ENCODE data around the gene DTX3.

DNA sequence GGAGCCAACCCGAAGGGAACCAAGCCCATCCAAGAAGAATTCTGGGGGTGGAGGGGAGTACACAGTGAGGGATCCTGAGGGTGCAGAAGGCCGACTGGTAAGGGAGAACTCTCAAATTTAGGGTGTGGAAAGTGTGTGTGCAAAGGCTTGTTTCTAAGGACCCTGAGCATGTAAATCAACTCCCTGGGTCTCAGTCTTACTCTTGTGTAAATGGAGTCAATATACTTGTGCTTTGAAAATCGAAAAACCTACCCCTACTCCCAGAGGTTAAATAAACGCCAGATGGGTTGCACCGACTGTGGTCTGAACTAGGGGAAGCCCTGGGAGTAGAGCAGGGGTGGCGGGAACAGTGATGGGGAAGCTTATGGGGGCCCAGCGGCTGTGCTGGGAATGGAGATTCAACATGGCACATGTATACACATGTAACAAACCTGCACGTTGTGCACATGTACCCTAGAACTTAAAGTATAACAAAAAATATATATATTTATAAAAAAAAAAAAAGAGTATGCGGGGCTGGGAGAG lies 22.4 kb downstream of the DTX3 start:
- TF ChIP-seq, protein P1, sequence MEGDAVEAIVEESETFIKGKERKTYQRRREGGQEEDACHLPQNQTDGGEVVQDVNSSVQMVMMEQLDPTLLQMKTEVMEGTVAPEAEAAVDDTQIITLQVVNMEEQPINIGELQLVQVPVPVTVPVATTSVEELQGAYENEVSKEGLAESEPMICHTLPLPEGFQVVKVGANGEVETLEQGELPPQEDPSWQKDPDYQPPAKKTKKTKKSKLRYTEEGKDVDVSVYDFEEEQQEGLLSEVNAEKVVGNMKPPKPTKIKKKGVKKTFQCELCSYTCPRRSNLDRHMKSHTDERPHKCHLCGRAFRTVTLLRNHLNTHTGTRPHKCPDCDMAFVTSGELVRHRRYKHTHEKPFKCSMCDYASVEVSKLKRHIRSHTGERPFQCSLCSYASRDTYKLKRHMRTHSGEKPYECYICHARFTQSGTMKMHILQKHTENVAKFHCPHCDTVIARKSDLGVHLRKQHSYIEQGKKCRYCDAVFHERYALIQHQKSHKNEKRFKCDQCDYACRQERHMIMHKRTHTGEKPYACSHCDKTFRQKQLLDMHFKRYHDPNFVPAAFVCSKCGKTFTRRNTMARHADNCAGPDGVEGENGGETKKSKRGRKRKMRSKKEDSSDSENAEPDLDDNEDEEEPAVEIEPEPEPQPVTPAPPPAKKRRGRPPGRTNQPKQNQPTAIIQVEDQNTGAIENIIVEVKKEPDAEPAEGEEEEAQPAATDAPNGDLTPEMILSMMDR (conservative IDR thresholded peaks at IDR 0.05; ENCODE audit: low read depth, low read length) = no peak
- TF ChIP-seq EZH2 (IDR thresholded peaks at IDR 0.05; ENCODE audit: low read length, unreplicated experiment) = no peak
- TF ChIP-seq EZH2phosphoT487 (IDR thresholded peaks at IDR 0.05; ENCODE audit: borderline replicate concordance, low read length) = no peak
